ENCODE data around the gene C1QTNF12. TPM values are rescaled to one million over a fixed set of nuclear protein-coding genes. Genes with fewer than 3 reads are reported as not detected.
A peak's percentile ranks its signal among the peaks of the same experiment; 100 is the strongest.

The C1QTNF12 gene
- polyA plus RNA-seq, 3 donors from 2014 or later: not detected

- peak overlapping the region in 4 of 6 donors; percentile 62 to 87 (median 76) for H3K27ac Mint-ChIP-seq
- peaks cover 53 to 76% of the 10 kb centered on the region in 2 donors for H3K4me1 Mint-ChIP-seq
- H3K36me3 Mint-ChIP-seq: peaks cover 7 to 22% (median 16%) of the 10 kb centered on the region in 3 donors
- no peaks in the 10 kb centered on the region for H3K9me3 Mint-ChIP-seq
- H3K27me3 Mint-ChIP-seq (ENCODE audit: low read depth in 3 of 3): peaks cover 14 to 36% (median 17%) of the 10 kb centered on the region in 3 donors
- no peak for DNase-seq
- no peak overlapping the region for H3K4me3 Mint-ChIP-seq
These were observed 27.2 kb downstream of the C1QTNF12 start for GRCh38 chr1:1219341-1219740.

GRCh38 chr1:1218524-1219200 is 27.9 kb downstream of the C1QTNF12 start:
- Mint-ChIP-seq H3K4me3 (no peak overlapping the region), H3K27me3 (ENCODE audit: low read depth in 3 of 3) (peaks cover 14 to 41% (median 17%) of the 10 kb centered on the region in 3 donors), H3K36me3 (peaks cover 7 to 22% (median 16%) of the 10 kb centered on the region in 3 donors), H3K27ac (peak overlapping the region in 5 of 6 donors; percentile 48 to 96 (median 78)), H3K9me3 (no peaks in the 10 kb centered on the region), H3K4me1 (peaks cover 57 to 77% of the 10 kb centered on the region in 2 donors)
- no peak for DNase-seq

- H3K9me3 Mint-ChIP-seq: no peaks in the 10 kb centered on the region
- peak overlapping the region in 3 of 5 donors; percentile 14 to 53 (median 24) for H3K4me3 Mint-ChIP-seq
- peaks cover 20 to 45% (median 22%) of the 10 kb centered on the region in 3 donors for H3K27me3 Mint-ChIP-seq (ENCODE audit: low read depth in 3 of 3)
- DNase-seq: no peak
- H3K4me1 Mint-ChIP-seq: peaks cover 51 to 72% of the 10 kb centered on the region in 2 donors
- H3K36me3 Mint-ChIP-seq: peaks cover 3 to 17% (median 12%) of the 10 kb centered on the region in 3 donors
- peak overlapping the region; percentile 31 to 96 (median 76) for H3K27ac Mint-ChIP-seq
These were observed 28.6 kb downstream of the C1QTNF12 start for GRCh38 chr1:1217621-1218523.

GRCh38 chr1:1216770-1217620 is 29.5 kb downstream of the C1QTNF12 start:
- DNase-seq: peak; percentile 56 to 79 (median 72)
- Mint-ChIP-seq H3K27ac (peak overlapping the region; percentile 96 to 99 (median 98)), H3K27me3 (ENCODE audit: low read depth in 3 of 3) (peaks cover 25 to 46% (median 25%) of the 10 kb centered on the region in 3 donors), H3K9me3 (no peaks in the 10 kb centered on the region), H3K4me1 (peaks cover 42 to 68% of the 10 kb centered on the region in 2 donors), H3K36me3 (peaks cover 0 to 14% (median 10%) of the 10 kb centered on the region in 3 donors), H3K4me3 (peak overlapping the region; percentile 75 to 83 (median 76))

- H3K9me3 Mint-ChIP-seq: no peaks in the 10 kb centered on the region
- peaks cover 35 to 61% of the 10 kb centered on the region in 2 donors for H3K4me1 Mint-ChIP-seq
- peaks cover 0 to 10% (median 7%) of the 10 kb centered on the region in 3 donors for H3K36me3 Mint-ChIP-seq
- peak overlapping the region; percentile 62 to 83 (median 75) for H3K4me3 Mint-ChIP-seq
- H3K27me3 Mint-ChIP-seq (ENCODE audit: low read depth in 3 of 3): peaks cover 22 to 42% (median 24%) of the 10 kb centered on the region in 3 donors
- H3K27ac Mint-ChIP-seq: peak overlapping the region; percentile 96 to 99 (median 98)
- DNase-seq: no peak
These were observed 30.5 kb downstream of the C1QTNF12 start for GRCh38 chr1:1215881-1216605.

GRCh38 chr1:1215080-1215676 is 31.3 kb downstream of the C1QTNF12 start:
- Mint-ChIP-seq H3K27ac (peak overlapping the region; percentile 81 to 99 (median 91)), H3K27me3 (ENCODE audit: low read depth in 3 of 3) (peaks cover 21 to 45% (median 24%) of the 10 kb centered on the region in 3 donors), H3K9me3 (no peaks in the 10 kb centered on the region), H3K4me1 (peaks cover 30 to 57% of the 10 kb centered on the region in 2 donors), H3K36me3 (peaks cover 0 to 10% (median 7%) of the 10 kb centered on the region in 3 donors), H3K4me3 (peak overlapping the region in 4 of 5 donors; percentile 50 to 62 (median 56))
- no peak for DNase-seq

- peak; percentile 81 to 85 (median 81) for DNase-seq
- H3K9me3 Mint-ChIP-seq: no peaks in the 10 kb centered on the region
- peaks cover 0 to 10% (median 7%) of the 10 kb centered on the region in 3 donors for H3K36me3 Mint-ChIP-seq
- H3K27ac Mint-ChIP-seq: peak within 1 kb of the TSS; percentile 81 to 99 (median 91)
- peaks cover 36 to 59% of the 10 kb centered on the region in 2 donors for H3K4me1 Mint-ChIP-seq
- peaks cover 21 to 50% (median 26%) of the 10 kb centered on the region in 3 donors for H3K27me3 Mint-ChIP-seq (ENCODE audit: low read depth in 3 of 3)
- H3K4me3 Mint-ChIP-seq: peak within 1 kb of the TSS; percentile 53 to 64 (median 62)
These were observed 32.9 kb downstream of the C1QTNF12 start, which contains the start of gene TNFRSF4 for GRCh38 chr1:1213345-1214265. Gene TNFRSF4, minus strand, starts transcription at chr1:1214153. Its CDS starts 26 bp downstream, at chr1:1214127.

- Mint-ChIP-seq H3K4me1 (peaks cover 43 to 64% of the 10 kb centered on the region in 2 donors), H3K27ac (peak overlapping the region in 5 of 6 donors; percentile 59 to 88 (median 72)), H3K9me3 (no peaks in the 10 kb centered on the region), H3K4me3 (peak overlapping the region; percentile 38 to 63 (median 51)), H3K27me3 (ENCODE audit: low read depth in 3 of 3) (peaks cover 26 to 54% (median 27%) of the 10 kb centered on the region in 3 donors), H3K36me3 (peaks cover 0 to 7% (median 5%) of the 10 kb centered on the region in 3 donors)
- peak; percentile 94 to 97 (median 95) for DNase-seq
These were observed 33.7 kb downstream of the C1QTNF12 start for GRCh38 chr1:1212780-1213344.

GRCh38 chr1:1211541-1212441 is 34.7 kb downstream of the C1QTNF12 start:
- DNase-seq: no peak
- H3K4me3 Mint-ChIP-seq: peak overlapping the region; percentile 21 to 66 (median 61)
- H3K36me3 Mint-ChIP-seq: peaks cover 0 to 4% (median 4%) of the 10 kb centered on the region in 3 donors
- peak overlapping the region in 5 of 6 donors; percentile 77 to 88 (median 86) for H3K27ac Mint-ChIP-seq
- H3K27me3 Mint-ChIP-seq (ENCODE audit: low read depth in 3 of 3): peaks cover 22 to 47% (median 27%) of the 10 kb centered on the region in 3 donors
- peaks cover 43 to 62% of the 10 kb centered on the region in 2 donors for H3K4me1 Mint-ChIP-seq
- H3K9me3 Mint-ChIP-seq: no peaks in the 10 kb centered on the region

Data from immature natural killer cell (primary cell).